Immature natural killer cell (primary cell): Measurements from ENCODE around the gene GHRH. TPM values are rescaled to one million over a fixed set of nuclear protein-coding genes. Genes with fewer than 3 reads are reported as not detected.

ENCODE experiments used
- polyA plus RNA-seq, 3 donors: library from polyadenylated mRNA; unstranded; fragments of 300-500 nt; fragmentation: Illumina TruSeq; gene quantifications; one replicate each; pipeline ENCODE4 v1.2.3, GENCODE V29; 2021

GHRH gene
- polyA plus RNA-seq, 3 donors from 2014 or later = not detected

Other genes with a start within 250 kb of the GHRH start
- 10 to 100 TPM in 1 of 3 donors, 1 to 10 TPM in 2; 2.9 to 11.1 (median 6.0) TPM for gene RBL1, start 165.8 kb downstream of the GHRH start, polyA plus RNA-seq
- gene RPN2, start 82.5 kb downstream of the GHRH start, polyA plus RNA-seq = 100 to 1,000 TPM; 238 to 353 (median 312) TPM
- 1 to 10 TPM; 2.1 to 3.4 (median 2.6) TPM for gene MROH8, start 82.3 kb downstream of the GHRH start, polyA plus RNA-seq
- 10 to 100 TPM in 2 of 3 donors, 1 to 10 TPM in 1; 9.6 to 26.0 (median 23.0) TPM for gene MANBAL, start 27.8 kb upstream of the GHRH start, polyA plus RNA-seq
- gene SRC, start 84.3 kb upstream of the GHRH start, polyA plus RNA-seq = 1 to 10 TPM in 1 of 3 donors, under 1 TPM in 1, not detected in 1; 0.82 to 4.1 TPM